GM15510 (cell line): ENCODE results near the gene KLHL11.
A peak's percentile ranks its signal among the peaks of the same experiment; 100 is the strongest.

ENCODE experiments used
- POLR2A ChIP-seq: IDR thresholded peaks from 3 replicates; pipeline ENCODE4 v1.6.1; 2011; ENCODE audit warnings: borderline replicate concordance; ENCODE audit not compliant: insufficient read length; ENCODE audit errors: extremely low read depth

The KLHL11 gene

GRCh38 chr17:41863074-41863848, 2.0 kb downstream of the KLHL11 start:
- no peak for TF ChIP-seq POLR2A

GRCh38 chr17:41860254-41860931, 4.8 kb downstream of the KLHL11 start:
- no peak for TF ChIP-seq POLR2A

GRCh38 chr17:41849251-41849990, 15.8 kb downstream of the KLHL11 start:
- TF ChIP-seq POLR2A, result no peak

GRCh38 chr17:41848788-41849187, 16.4 kb downstream of the KLHL11 start:
- TF ChIP-seq POLR2A, result no peak

GRCh38 chr17:41844971-41845370, 20.3 kb downstream of the KLHL11 start:
- TF ChIP-seq POLR2A, result no peak

GRCh38 chr17:41837761-41838538, 27.3 kb downstream of the KLHL11 start, which contains the start of gene KLHL10:
Gene KLHL10 (plus strand): TSS chr17:41837825. CDS start chr17:41837933, 108 bp downstream.
- no peak for TF ChIP-seq POLR2A

GRCh38 chr17:41836550-41837196, 28.6 kb downstream of the KLHL11 start:
- TF ChIP-seq POLR2A, result no peak

GRCh38 chr17:41835800-41836549, 29.2 kb downstream of the KLHL11 start, which contains the start of gene NT5C3B:
Gene NT5C3B (minus strand): TSS chr17:41836232. CDS start chr17:41836193, 39 bp downstream.
- peak; percentile 58 for TF ChIP-seq POLR2A

- TF ChIP-seq POLR2A, result no peak
Observed at GRCh38 chr17:41835214-41835799, 29.9 kb downstream of the KLHL11 start.

GRCh38 chr17:41825175-41825845, 39.9 kb downstream of the KLHL11 start:
- no peak for TF ChIP-seq POLR2A

GRCh38 chr17:41824086-41824485, 41.1 kb downstream of the KLHL11 start:
- TF ChIP-seq POLR2A, result no peak

GRCh38 chr17:41823580-41823979, 41.6 kb downstream of the KLHL11 start:
- TF ChIP-seq POLR2A, result no peak

- TF ChIP-seq POLR2A, result no peak
Observed at GRCh38 chr17:41823141-41823524, 42.1 kb downstream of the KLHL11 start.
